Cardiac ventricle fibroblast (primary cell): ENCODE data around the gene PRKCD. TPM values are rescaled to one million over a fixed set of nuclear protein-coding genes. Genes with fewer than 3 reads are reported as not detected.

Experiments used
- total RNA-seq: library from RNA; depleted of rRNA; stranded (reverse); fragments of >200 nt; gene quantifications from 2 replicates; pipeline ENCODE4 v1.2.3, GENCODE V29; 2015

PRKCD gene
- 7.5 and 10.3 TPM in 2 replicates for total RNA-seq

GRCh38 chr3:53160660-53161449 is at the start of gene PRKCD:
Gene PRKCD, plus strand, starts transcription at chr3:53161209. Its CDS starts 17,214 bp downstream, at chr3:53178423.

DNA sequence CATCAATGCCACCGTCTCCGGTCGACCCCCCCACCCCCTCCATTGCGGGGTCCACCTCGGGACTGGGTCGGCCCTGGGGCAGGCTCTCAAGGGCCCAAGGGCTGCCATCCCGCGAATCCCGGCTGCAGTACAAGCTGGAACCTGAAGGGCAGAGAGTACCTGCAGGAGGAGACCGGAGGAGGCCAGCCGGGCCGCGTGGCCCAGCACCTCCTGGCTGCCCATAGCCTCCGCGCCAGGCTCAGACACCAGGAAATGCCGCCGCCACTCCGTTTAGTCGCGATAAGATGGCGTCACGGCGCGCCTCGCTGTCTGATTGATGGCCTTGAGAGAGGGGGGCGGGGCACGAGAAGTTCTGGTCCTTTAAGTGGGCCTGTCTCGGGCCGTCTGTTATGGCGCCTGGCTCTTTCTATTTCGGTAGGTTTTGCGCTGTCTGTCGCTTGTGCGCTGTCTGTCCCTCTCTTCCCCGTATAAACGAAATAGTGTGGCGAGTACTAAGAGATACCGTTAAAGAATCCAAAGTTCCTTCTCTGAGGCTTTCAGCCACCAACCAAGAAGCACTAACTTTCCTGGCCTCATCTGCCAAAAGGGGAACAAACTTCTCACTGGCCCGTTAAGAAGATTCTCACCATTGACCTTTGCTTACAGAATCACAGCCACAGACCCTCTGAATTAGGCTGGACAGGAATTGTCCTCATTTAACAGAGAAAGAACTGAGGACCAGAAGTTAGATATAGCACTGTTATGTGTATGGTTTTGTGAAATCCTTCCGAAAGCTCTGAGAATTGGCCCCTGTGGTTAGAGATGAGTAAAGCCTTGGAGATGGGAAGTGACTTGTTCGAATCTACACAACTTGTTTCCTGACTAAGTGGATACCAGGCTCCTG is 30.6 kb upstream of the PRKCD start, which contains the start of gene RFT1:
TSS of gene RFT1 (minus strand) at position 257 of the 883 bp plus-strand sequence. CDS start at position 222, 35 bp downstream.

Other genes with a start within 250 kb of the PRKCD start
- 2.0 and 2.8 TPM in 2 replicates for gene SFMBT1, start 115.1 kb upstream of the PRKCD start, total RNA-seq
- 8.6 and 10.4 TPM in 2 replicates for gene RFT1, start 30.8 kb upstream of the PRKCD start, total RNA-seq
- gene TKT, start 94.8 kb downstream of the PRKCD start, total RNA-seq, result 705 and 712 TPM in 2 replicates
- 12.9 and 14.3 TPM in 2 replicates for gene DCP1A, start 186.3 kb downstream of the PRKCD start, total RNA-seq